ENCODE results near the gene IRAK1. TPM values are rescaled to one million over a fixed set of nuclear protein-coding genes. Genes with fewer than 3 reads are reported as not detected.
"Not testable (repeated sequence)": the region's sequence is repeated elsewhere in the genome, so short reads cannot be mapped to it uniquely, and the experiment has no call there.

IRAK1 gene
- total RNA-seq, 1 experiment from 2014 or later = 432 TPM

DNA sequence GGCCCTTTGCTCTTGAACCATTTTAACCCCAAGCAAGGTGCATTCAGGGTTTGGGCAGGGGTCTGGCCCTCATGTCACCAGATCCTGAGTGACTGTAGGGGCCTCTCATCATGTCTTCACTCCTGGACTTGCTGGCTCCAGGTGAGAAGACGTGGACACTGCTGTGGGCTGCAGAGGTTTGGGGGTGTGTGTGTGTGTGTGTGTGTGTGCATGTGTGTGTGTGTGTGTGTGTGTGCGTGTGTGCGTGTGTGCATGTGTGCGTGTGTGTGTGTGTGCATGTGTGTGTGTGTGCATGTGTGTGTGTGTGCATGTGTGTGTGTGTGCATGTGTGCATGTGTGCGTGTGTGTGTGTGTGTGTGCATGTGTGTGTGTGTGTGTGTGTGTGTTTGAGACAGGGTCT, 25.3 kb downstream of the IRAK1 start:
- BruUV-seq (replicated peaks); H3K36me3 ChIP-seq (ENCODE audit: control insufficient read depth, insufficient read depth, low read length); POLR2A ChIA-PET; intact Hi-C loops (cut with micrococcal nuclease; ENCODE audit: unreplicated experiment); ATAC-seq; H3K27me3 ChIP-seq (ENCODE audit: control insufficient read depth, insufficient read depth, low read length); DNase-seq (ENCODE audit: low read depth, low spot score); in situ Hi-C loops (cut with HindIII; ENCODE audit: low pct_unique_long_range_greater_than_20kb, low sequenced_read_pairs); CTCF ChIA-PET; H3K4me3 ChIP-seq (ENCODE audit: low read depth in 2 of 2, low read length in 2 of 2); H3K9me3 ChIP-seq (ENCODE audit: control insufficient read depth, insufficient read depth, low read depth, low read length); H3K27ac ChIP-seq (ENCODE audit: low read length); H3K4me1 ChIP-seq (ENCODE audit: control insufficient read depth, insufficient read depth, low read length): not testable (repeated sequence)

DNA sequence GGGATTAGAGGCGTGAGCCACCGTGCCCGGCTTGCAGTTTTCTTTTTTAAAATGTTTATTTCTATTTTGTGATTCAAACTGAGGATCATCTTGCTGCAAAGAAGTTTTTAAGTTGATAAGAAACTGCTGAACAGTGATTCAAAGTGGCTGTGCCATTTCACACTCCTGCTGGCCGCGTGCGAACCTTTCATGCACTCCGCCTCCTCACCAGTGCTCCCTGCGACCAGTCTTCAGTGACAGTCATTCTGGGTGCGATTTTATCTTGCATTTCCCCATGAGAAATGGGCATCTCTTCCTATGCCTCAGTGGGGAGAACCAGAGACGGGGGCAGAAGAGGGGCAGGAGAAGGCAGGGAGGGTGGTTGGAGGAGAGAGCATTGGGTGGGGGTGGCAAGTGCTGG, 25.7 kb downstream of the IRAK1 start:
- H3K36me3 ChIP-seq (ENCODE audit: control insufficient read depth, insufficient read depth, low read length) = no peaks in the 10 kb centered on the region
- H3K27me3 ChIP-seq (ENCODE audit: control insufficient read depth, insufficient read depth, low read length) = no peaks in the 10 kb centered on the region
- DNase-seq (ENCODE audit: low read depth, low spot score) (no peak), ATAC-seq (no peak)
- no peaks in the 10 kb centered on the region for H3K9me3 ChIP-seq (ENCODE audit: control insufficient read depth, insufficient read depth, low read depth, low read length)
- ChIA-PET CTCF (no interaction called here), POLR2A (no interaction called here)
- TF ChIP-seq POLR2AphosphoS5 (IDR thresholded peaks at IDR 0.05; ENCODE audit: low read depth, low read length) (no peak), TCF7L2 (IDR thresholded peaks at IDR 0.05; ENCODE audit: low read depth, low read length) (no peak), SIN3A (IDR thresholded peaks at IDR 0.05; ENCODE audit: borderline replicate concordance, insufficient read depth, low read depth, low read length) (no peak)
- TF ChIP-seq, protein P1, sequence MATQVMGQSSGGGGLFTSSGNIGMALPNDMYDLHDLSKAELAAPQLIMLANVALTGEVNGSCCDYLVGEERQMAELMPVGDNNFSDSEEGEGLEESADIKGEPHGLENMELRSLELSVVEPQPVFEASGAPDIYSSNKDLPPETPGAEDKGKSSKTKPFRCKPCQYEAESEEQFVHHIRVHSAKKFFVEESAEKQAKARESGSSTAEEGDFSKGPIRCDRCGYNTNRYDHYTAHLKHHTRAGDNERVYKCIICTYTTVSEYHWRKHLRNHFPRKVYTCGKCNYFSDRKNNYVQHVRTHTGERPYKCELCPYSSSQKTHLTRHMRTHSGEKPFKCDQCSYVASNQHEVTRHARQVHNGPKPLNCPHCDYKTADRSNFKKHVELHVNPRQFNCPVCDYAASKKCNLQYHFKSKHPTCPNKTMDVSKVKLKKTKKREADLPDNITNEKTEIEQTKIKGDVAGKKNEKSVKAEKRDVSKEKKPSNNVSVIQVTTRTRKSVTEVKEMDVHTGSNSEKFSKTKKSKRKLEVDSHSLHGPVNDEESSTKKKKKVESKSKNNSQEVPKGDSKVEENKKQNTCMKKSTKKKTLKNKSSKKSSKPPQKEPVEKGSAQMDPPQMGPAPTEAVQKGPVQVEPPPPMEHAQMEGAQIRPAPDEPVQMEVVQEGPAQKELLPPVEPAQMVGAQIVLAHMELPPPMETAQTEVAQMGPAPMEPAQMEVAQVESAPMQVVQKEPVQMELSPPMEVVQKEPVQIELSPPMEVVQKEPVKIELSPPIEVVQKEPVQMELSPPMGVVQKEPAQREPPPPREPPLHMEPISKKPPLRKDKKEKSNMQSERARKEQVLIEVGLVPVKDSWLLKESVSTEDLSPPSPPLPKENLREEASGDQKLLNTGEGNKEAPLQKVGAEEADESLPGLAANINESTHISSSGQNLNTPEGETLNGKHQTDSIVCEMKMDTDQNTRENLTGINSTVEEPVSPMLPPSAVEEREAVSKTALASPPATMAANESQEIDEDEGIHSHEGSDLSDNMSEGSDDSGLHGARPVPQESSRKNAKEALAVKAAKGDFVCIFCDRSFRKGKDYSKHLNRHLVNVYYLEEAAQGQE (IDR thresholded peaks at IDR 0.05; ENCODE audit: insufficient read depth in 1 of 2, low read depth in 2 of 2, low read length in 1 of 2) = no peak
- TF ChIP-seq, protein P2, sequence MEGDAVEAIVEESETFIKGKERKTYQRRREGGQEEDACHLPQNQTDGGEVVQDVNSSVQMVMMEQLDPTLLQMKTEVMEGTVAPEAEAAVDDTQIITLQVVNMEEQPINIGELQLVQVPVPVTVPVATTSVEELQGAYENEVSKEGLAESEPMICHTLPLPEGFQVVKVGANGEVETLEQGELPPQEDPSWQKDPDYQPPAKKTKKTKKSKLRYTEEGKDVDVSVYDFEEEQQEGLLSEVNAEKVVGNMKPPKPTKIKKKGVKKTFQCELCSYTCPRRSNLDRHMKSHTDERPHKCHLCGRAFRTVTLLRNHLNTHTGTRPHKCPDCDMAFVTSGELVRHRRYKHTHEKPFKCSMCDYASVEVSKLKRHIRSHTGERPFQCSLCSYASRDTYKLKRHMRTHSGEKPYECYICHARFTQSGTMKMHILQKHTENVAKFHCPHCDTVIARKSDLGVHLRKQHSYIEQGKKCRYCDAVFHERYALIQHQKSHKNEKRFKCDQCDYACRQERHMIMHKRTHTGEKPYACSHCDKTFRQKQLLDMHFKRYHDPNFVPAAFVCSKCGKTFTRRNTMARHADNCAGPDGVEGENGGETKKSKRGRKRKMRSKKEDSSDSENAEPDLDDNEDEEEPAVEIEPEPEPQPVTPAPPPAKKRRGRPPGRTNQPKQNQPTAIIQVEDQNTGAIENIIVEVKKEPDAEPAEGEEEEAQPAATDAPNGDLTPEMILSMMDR (IDR thresholded peaks at IDR 0.05) = no peak
- intact Hi-C loops (cut with micrococcal nuclease; ENCODE audit: unreplicated experiment) = no loop called here
- BruUV-seq (replicated peaks) = no TSS peak
- H3K27ac ChIP-seq (ENCODE audit: low read length) = no peak overlapping the region
- no peaks in the 10 kb centered on the region for H3K4me1 ChIP-seq (ENCODE audit: control insufficient read depth, insufficient read depth, low read length)
- no peak overlapping the region for H3K4me3 ChIP-seq (ENCODE audit: low read depth in 2 of 2, low read length in 2 of 2)
- in situ Hi-C loops (cut with HindIII; ENCODE audit: low pct_unique_long_range_greater_than_20kb, low sequenced_read_pairs) = no loop called here

DNA sequence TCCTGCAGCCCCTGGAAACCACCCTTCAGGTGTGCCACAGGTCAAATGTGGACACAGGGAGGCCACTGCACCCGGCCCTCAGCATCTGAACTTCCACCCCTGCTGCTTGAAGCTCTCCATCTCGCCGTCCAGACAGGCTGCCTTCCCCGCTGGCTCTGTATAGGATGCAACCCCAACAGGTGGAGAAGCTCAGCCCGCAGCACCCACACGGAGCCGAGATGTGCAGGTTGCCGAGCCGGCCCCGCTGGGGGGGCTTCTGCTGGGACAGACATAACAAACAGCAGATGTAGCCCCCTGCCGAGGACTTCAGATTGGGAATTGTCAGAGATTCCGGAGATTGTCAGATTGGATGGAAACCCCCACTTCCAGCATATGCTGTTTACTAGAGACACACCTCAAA, 26.6 kb downstream of the IRAK1 start:
- Histone ChIP-seq H3K9me3 (ENCODE audit: control insufficient read depth, insufficient read depth, low read depth, low read length) (no peaks in the 10 kb centered on the region), H3K4me3 (ENCODE audit: low read depth in 2 of 2, low read length in 2 of 2) (no peak overlapping the region), H3K4me1 (ENCODE audit: control insufficient read depth, insufficient read depth, low read length) (no peaks in the 10 kb centered on the region), H3K27me3 (ENCODE audit: control insufficient read depth, insufficient read depth, low read length) (no peaks in the 10 kb centered on the region), H3K27ac (ENCODE audit: low read length) (no peak overlapping the region), H3K36me3 (ENCODE audit: control insufficient read depth, insufficient read depth, low read length) (no peaks in the 10 kb centered on the region)
- intact Hi-C loops (cut with micrococcal nuclease; ENCODE audit: unreplicated experiment) (no loop called here), in situ Hi-C loops (cut with HindIII; ENCODE audit: low pct_unique_long_range_greater_than_20kb, low sequenced_read_pairs) (no loop called here)
- POLR2A ChIA-PET = no interaction called here
- BruUV-seq (replicated peaks) = no TSS peak
- no peak for TF ChIP-seq TCF7L2 (IDR thresholded peaks at IDR 0.05; ENCODE audit: low read depth, low read length)
- no peak for TF ChIP-seq POLR2AphosphoS5 (IDR thresholded peaks at IDR 0.05; ENCODE audit: low read depth, low read length)
- TF ChIP-seq, protein P2 (IDR thresholded peaks at IDR 0.05) = no peak
- TF ChIP-seq SIN3A (IDR thresholded peaks at IDR 0.05; ENCODE audit: borderline replicate concordance, insufficient read depth, low read depth, low read length) = no peak
- TF ChIP-seq, protein P1 (IDR thresholded peaks at IDR 0.05; ENCODE audit: insufficient read depth in 1 of 2, low read depth in 2 of 2, low read length in 1 of 2) = no peak
- CTCF ChIA-PET = no interaction called here
- DNase-seq (ENCODE audit: low read depth, low spot score) (no peak), ATAC-seq (no peak)

Data from Panc1 (cell line).